Sigmoid colon (tissue), 7 donors: ENCODE measurements around the gene TLL2. TPM values are rescaled to one million over a fixed set of nuclear protein-coding genes. Genes with fewer than 3 reads are reported as not detected.

Experiments used
- DNase-seq: peaks from one replicate; pipeline ENCODE4 v3.0.0-alpha.2; 2019
- H3K27ac ChIP-seq, 4 donors: fragments of 200-600 bp; sonication (generic); one replicate each; pipeline ENCODE4 v1.5.1; 2016 to 2019; ENCODE audit warnings: mild to moderate bottlenecking in 1 of 4
- H3K27me3 ChIP-seq, 3 donors: fragments of 200-600 bp; sonication (generic); one replicate each; pipeline ENCODE4 v1.5.1; 2019; ENCODE audit warnings: mild to moderate bottlenecking in 1 of 3
- H3K36me3 ChIP-seq, 4 donors: fragments of 200-600 bp; sonication (generic); one replicate each; pipeline ENCODE4 v1.5.1; 2016 to 2019
- H3K4me1 ChIP-seq, 4 donors: fragments of 200-600 bp; sonication (generic); one replicate each; pipeline ENCODE4 v1.5.1; 2017 to 2019
- H3K4me3 ChIP-seq, 4 donors: fragments of 200-600 bp; sonication (generic); one replicate each; pipeline ENCODE4 v1.5.1; 2017 to 2019; ENCODE audit warnings: mild to moderate bottlenecking in 2 of 4, moderate library complexity in 1 of 4
- H3K9me3 ChIP-seq, 4 donors: fragments of 200-600 bp in 3 of 4; sonication (generic) in 3 of 4; one replicate each; pipeline versions ENCODE4 v1.5.1 to v1.6.1; 2013 to 2019
- EP300 ChIP-seq, 4 donors: sonication (generic); formaldehyde crosslinking; IDR thresholded peaks; one replicate each; pipeline ENCODE4 v1.6.1; 2017; ENCODE audit warnings: antibody characterized with exemption in 4 of 4
- POLR2A ChIP-seq, 2 donors: fragments of 450-650 bp; IDR thresholded peaks; one replicate each; pipeline ENCODE4 v1.6.1; 2016; ENCODE audit warnings: antibody characterized with exemption in 2 of 2, mild to moderate bottlenecking in 2 of 2, moderate library complexity in 2 of 2
- POLR2AphosphoS5 ChIP-seq, 4 donors: sonication (generic); formaldehyde crosslinking; IDR thresholded peaks; one replicate each; pipeline ENCODE4 v1.6.1; 2017; ENCODE audit warnings: antibody characterized with exemption in 4 of 4
- WGBS, 2 donors: extraction: QIAGEN DNeasy Blood & Tissue Kit; methylation state at CpG; one replicate each; pipeline ENCODE4 v1.1.7; 2013; 5-methylcytosine and 5-hydroxymethylcytosine counted together
- intact Hi-C: fragments of 100-400 bp; cut with DNase I; formaldehyde crosslinking; loops from one replicate; pipeline ENCODE4 v1.15.1; 2023
- polyA plus RNA-seq, 3 donors: library from polyadenylated mRNA; stranded (reverse); fragments of 200-250 nt; gene quantifications; one replicate each; pipeline ENCODE4 v1.2.3, GENCODE V29; 2013
- total RNA-seq, 4 donors: library from RNA; depleted of rRNA; stranded (reverse); fragments of >200 nt; gene quantifications; one replicate each; pipeline ENCODE4 v1.1.0, GENCODE V29; 2016
- TF ChIP-seq, protein P1 (sequence below), 4 experiments: fragments of 450-650 bp in 3 of 4; fragments of 200-600 bp in 1 of 4; IDR thresholded peaks; one replicate each; pipeline ENCODE4 v1.5.1; 2016 to 2019; ENCODE audit warnings: antibody characterized with exemption in 4 of 4, mild to moderate bottlenecking in 3 of 4, moderate library complexity in 2 of 4
- donor health status: healthy with polysubstance abuse.
- donor health status: Bipolar disorder and iron deficiency.
- donor health status: healthy.

Gene TLL2
- total and polyA plus RNA-seq, 7 donors = 0.14 to 2.2 (median 0.36) TPM; not detected in 2

DNA sequence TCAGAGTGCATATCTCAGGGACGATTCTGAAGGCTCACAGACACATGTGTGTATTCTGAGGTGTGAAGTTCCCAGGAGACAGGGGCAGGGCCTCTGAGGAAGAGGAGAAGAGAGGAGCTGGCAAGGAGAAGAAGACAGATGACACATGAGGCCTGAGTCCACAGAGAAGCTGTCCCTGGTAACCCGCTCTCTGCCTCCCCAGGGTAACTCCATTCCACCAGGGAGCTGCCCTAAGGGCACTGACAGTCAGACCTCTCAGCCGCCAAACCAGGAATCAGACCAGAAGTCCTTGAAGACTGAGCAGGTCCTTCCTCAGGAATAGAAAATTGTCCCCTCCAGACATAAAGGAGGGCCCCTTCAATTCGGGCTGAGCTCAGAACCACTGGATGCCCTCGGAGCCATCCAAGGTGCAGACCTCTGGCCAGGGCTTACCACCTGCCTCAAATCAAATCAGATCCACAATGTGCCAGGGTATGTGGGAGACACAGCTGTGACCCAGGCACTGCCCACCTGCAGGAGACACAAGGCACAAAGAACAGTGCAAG, 57.4 kb downstream of the TLL2 start:
- intact Hi-C loops = no loop called here
- H3K4me1 ChIP-seq = no peaks in the 10 kb centered on the region
- no peak overlapping the region for H3K4me3 ChIP-seq
- DNase-seq = no peak
- WGBS, 2 donors = 90 to 91% methylated on average over 5 of the region's 5 CpGs
- no peak overlapping the region for H3K27ac ChIP-seq
- no peaks in the 10 kb centered on the region for H3K27me3 ChIP-seq
- no peak for TF ChIP-seq POLR2AphosphoS5 (IDR thresholded peaks at IDR 0.05)
- TF ChIP-seq, protein P1, sequence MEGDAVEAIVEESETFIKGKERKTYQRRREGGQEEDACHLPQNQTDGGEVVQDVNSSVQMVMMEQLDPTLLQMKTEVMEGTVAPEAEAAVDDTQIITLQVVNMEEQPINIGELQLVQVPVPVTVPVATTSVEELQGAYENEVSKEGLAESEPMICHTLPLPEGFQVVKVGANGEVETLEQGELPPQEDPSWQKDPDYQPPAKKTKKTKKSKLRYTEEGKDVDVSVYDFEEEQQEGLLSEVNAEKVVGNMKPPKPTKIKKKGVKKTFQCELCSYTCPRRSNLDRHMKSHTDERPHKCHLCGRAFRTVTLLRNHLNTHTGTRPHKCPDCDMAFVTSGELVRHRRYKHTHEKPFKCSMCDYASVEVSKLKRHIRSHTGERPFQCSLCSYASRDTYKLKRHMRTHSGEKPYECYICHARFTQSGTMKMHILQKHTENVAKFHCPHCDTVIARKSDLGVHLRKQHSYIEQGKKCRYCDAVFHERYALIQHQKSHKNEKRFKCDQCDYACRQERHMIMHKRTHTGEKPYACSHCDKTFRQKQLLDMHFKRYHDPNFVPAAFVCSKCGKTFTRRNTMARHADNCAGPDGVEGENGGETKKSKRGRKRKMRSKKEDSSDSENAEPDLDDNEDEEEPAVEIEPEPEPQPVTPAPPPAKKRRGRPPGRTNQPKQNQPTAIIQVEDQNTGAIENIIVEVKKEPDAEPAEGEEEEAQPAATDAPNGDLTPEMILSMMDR (IDR thresholded peaks at IDR 0.05) = no peak
- TF ChIP-seq POLR2A (IDR thresholded peaks at IDR 0.05) = no peak
- no peak for TF ChIP-seq EP300 (IDR thresholded peaks at IDR 0.05)
- H3K36me3 ChIP-seq = no peaks in the 10 kb centered on the region
- H3K9me3 ChIP-seq = peaks cover 0 to 5% (median 0%) of the 10 kb centered on the region in 4 donors

DNA sequence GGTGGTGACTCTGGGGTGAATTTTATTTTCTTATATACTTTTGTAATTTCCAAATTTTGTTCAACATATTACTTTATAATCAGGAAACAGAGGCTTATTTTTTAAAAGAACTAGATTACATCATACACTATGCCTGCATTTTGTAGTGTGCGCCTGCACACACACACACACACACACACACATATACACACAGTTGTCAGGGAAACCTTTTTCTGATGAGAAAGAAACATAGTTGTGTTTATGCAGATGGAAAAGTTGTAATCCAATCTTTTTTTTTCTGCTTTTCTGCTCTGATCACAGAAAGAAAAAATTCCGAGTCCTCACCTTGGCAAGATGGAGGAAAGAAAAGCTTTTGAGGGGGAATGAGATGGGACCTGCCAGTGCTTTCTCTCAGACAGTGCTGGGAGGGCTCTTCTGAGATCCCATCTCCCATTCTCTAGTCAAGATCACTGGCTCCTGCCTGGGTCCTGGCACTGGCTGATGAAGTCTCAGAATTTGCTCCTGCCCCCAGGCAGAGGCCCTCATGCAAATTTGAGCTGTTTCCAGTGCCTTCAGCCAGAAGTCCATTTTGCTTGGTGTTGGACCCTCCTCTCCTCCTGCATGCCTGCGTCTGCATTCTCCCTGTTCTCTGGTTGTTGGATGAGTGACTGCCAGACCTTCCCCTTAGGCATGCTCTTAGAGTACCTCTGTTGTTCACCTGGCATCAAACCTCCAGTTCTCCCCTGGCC, 59.7 kb downstream of the TLL2 start:
- no peak overlapping the region for H3K27ac ChIP-seq

DNA sequence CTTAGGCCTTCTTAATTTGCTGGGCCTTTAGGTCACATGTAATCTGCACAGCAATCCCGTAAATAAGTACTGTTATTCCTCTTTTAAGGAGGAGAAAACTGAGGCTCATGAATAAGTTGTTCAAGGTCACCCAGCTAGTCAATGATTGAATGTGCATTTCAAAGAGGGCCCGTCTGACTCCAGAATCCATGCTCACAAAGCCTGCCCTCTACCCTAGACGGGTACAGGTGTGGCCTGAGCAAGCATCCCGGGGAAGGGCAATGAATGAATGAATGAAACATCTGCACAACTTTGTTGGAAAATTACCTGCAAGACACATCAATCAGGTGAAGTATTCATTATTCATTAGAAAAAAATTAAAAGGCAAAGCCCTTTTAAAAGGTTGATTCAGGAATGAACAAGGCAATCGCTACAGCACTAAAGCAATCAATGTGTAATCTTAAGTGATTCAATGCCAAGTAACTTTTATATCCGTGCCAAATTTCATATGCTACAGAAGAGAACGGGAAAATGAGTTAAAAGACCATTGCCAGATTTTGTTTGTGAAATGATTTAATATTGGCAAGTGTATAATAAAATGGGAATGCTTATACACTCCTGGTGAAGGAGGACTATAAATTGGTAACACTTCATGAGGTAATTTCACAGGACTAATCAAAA, 61.1 kb downstream of the TLL2 start:
- WGBS, 2 donors = 24 to 68% methylated on average over 7 of the region's 7 CpGs
- no peak overlapping the region for H3K27ac ChIP-seq
- no peak for DNase-seq
- no peaks in the 10 kb centered on the region for H3K9me3 ChIP-seq
- H3K4me3 ChIP-seq = no peak overlapping the region
- intact Hi-C loops = no loop called here
- H3K36me3 ChIP-seq = no peaks in the 10 kb centered on the region
- no peaks in the 10 kb centered on the region for H3K4me1 ChIP-seq
- H3K27me3 ChIP-seq = no peaks in the 10 kb centered on the region
- no peak for TF ChIP-seq POLR2AphosphoS5 (IDR thresholded peaks at IDR 0.05)
- TF ChIP-seq EP300 (IDR thresholded peaks at IDR 0.05) = no peak
- no peak for TF ChIP-seq POLR2A (IDR thresholded peaks at IDR 0.05)
- TF ChIP-seq, protein P1 (IDR thresholded peaks at IDR 0.05) = no peak

More for the DNA sequence above, 59.7 kb downstream of the TLL2 start:
- Histone ChIP-seq H3K9me3 (no peaks in the 10 kb centered on the region), H3K4me1 (no peaks in the 10 kb centered on the region), H3K36me3 (no peaks in the 10 kb centered on the region), H3K4me3 (no peak overlapping the region), H3K27me3 (no peaks in the 10 kb centered on the region)
- intact Hi-C loops = no loop called here
- TF ChIP-seq, protein P1 (IDR thresholded peaks at IDR 0.05) = no peak
- TF ChIP-seq POLR2AphosphoS5 (IDR thresholded peaks at IDR 0.05) (no peak), EP300 (IDR thresholded peaks at IDR 0.05) (no peak), POLR2A (IDR thresholded peaks at IDR 0.05) (no peak)
- WGBS, 2 donors = 92 to 96% methylated on average over 3 of the region's 3 CpGs
- no peak for DNase-seq

DNA sequence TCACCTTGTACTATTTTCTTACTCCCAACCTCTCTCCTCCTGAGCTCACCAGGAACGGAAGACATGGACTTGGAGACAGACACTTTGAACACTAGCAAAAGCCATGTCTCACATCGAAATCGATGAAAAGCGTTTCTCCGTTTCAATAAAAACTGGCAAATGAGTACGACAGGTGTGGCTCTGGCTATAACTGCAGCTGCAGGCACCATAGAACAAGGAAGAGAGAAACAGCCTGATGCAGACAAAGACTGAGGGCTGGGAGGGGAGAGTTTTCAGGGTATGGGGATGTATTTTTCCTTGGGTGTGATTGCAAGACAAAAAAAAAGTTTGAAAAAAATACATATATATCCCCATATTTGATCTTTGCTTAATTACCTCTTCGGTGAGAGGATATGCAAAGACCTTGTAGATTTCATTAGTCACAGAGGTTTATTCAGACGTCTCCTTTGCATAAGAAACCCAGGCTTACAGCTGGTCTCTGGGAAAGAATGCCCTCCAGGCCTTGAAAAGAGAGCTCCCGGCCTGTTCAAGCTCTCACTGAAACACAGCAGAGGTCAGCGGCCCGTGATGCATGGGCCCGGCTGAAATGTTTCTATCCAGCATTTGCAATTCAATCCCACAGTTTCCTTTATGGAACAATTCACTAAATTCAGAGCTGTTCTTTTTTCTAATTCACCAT, 63.1 kb downstream of the TLL2 start:
- Histone ChIP-seq H3K36me3 (no peaks in the 10 kb centered on the region), H3K27ac (no peak overlapping the region), H3K4me3 (no peak overlapping the region), H3K27me3 (no peaks in the 10 kb centered on the region), H3K4me1 (no peaks in the 10 kb centered on the region), H3K9me3 (no peaks in the 10 kb centered on the region)
- no peak for TF ChIP-seq POLR2AphosphoS5 (IDR thresholded peaks at IDR 0.05)
- TF ChIP-seq, protein P1 (IDR thresholded peaks at IDR 0.05) = no peak
- no peak for TF ChIP-seq POLR2A (IDR thresholded peaks at IDR 0.05)
- no peak for TF ChIP-seq EP300 (IDR thresholded peaks at IDR 0.05)
- no peak for DNase-seq
- 24 to 74% methylated on average over 12 of the region's 12 CpGs for WGBS, 2 donors
- intact Hi-C loops = no loop called here
